Neural cell (in vitro differentiated cells): ENCODE measurements around the gene SH3YL1.

ENCODE experiments used
- EP300 ChIP-seq: fragments of 450-650 bp; conservative IDR thresholded peaks from 2 replicates; pipeline ENCODE4 v1.6.1; 2014; ENCODE audit warnings: antibody characterized with exemption, mild to moderate bottlenecking, moderate library complexity; ENCODE audit not compliant: poor library complexity, severe bottlenecking
- EZH2 ChIP-seq: fragments of 200-600, 300-800 bp; shearing (Covaris generic), sonication (generic); IDR thresholded peaks from 2 replicates; pipeline ENCODE4 v1.6.1; 2014; ENCODE audit warnings: antibody characterized with exemption, low read length, borderline replicate concordance, mild to moderate bottlenecking; ENCODE audit not compliant: insufficient read depth, poor library complexity, severe bottlenecking
- MXI1 ChIP-seq: fragments of 450-650 bp; conservative IDR thresholded peaks from 2 replicates; pipeline ENCODE4 v1.6.1; 2014; ENCODE audit warnings: antibody characterized with exemption, mild to moderate bottlenecking; ENCODE audit not compliant: poor library complexity, severe bottlenecking
- POLR2AphosphoS5 ChIP-seq: IDR thresholded peaks from 2 replicates; pipeline ENCODE4 v1.6.1; 2012
- RAD21 ChIP-seq: fragments of 450-650 bp; conservative IDR thresholded peaks from 2 replicates; pipeline ENCODE4 v1.6.1; 2014; ENCODE audit warnings: antibody characterized with exemption, mild to moderate bottlenecking, moderate library complexity
- SMC3 ChIP-seq: fragments of 450-650 bp; conservative IDR thresholded peaks from 2 replicates; pipeline ENCODE4 v1.6.1; 2014; ENCODE audit warnings: antibody characterized with exemption, mild to moderate bottlenecking, moderate library complexity; ENCODE audit not compliant: poor library complexity
- TAF1 ChIP-seq: IDR thresholded peaks from 2 replicates; pipeline ENCODE4 v1.6.1; 2012; ENCODE audit warnings: low read depth
- TF ChIP-seq, protein P1 (sequence below): fragments of 450-650 bp; IDR thresholded peaks from 2 replicates; pipeline ENCODE4 v1.5.1; 2014; ENCODE audit warnings: antibody characterized with exemption, mild to moderate bottlenecking, moderate library complexity; ENCODE audit not compliant: poor library complexity, severe bottlenecking
- TF ChIP-seq, protein P2 (sequence below): IDR thresholded peaks from 2 replicates; pipeline ENCODE4 v1.6.1; 2012; ENCODE audit warnings: borderline replicate concordance

DNA sequence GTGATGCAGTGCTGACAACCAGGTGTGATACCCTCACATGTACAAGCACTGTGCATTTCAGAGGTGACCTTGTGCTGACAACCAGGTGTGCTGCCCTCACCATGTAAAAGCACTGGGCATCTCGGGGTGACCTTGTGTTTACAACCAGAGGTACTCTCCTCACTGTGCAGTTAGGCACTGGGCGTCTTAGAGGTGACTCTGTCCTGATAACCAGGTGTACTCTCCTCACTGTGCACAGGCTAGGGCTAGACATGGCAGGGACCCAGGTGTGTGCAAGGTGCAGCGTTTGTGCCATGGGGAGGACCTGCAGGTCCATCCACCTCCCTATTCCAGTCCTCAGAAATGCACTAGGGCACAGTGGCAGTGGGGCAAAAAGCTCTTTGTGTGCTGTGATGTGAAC is 32.5 kb upstream of the SH3YL1 start:
- no peak for TF ChIP-seq TAF1
- TF ChIP-seq, protein P1, sequence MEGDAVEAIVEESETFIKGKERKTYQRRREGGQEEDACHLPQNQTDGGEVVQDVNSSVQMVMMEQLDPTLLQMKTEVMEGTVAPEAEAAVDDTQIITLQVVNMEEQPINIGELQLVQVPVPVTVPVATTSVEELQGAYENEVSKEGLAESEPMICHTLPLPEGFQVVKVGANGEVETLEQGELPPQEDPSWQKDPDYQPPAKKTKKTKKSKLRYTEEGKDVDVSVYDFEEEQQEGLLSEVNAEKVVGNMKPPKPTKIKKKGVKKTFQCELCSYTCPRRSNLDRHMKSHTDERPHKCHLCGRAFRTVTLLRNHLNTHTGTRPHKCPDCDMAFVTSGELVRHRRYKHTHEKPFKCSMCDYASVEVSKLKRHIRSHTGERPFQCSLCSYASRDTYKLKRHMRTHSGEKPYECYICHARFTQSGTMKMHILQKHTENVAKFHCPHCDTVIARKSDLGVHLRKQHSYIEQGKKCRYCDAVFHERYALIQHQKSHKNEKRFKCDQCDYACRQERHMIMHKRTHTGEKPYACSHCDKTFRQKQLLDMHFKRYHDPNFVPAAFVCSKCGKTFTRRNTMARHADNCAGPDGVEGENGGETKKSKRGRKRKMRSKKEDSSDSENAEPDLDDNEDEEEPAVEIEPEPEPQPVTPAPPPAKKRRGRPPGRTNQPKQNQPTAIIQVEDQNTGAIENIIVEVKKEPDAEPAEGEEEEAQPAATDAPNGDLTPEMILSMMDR, result no peak
- no peak for TF ChIP-seq EP300
- no peak for TF ChIP-seq MXI1
- no peak for TF ChIP-seq RAD21
- TF ChIP-seq POLR2AphosphoS5, result no peak
- TF ChIP-seq, protein P2, sequence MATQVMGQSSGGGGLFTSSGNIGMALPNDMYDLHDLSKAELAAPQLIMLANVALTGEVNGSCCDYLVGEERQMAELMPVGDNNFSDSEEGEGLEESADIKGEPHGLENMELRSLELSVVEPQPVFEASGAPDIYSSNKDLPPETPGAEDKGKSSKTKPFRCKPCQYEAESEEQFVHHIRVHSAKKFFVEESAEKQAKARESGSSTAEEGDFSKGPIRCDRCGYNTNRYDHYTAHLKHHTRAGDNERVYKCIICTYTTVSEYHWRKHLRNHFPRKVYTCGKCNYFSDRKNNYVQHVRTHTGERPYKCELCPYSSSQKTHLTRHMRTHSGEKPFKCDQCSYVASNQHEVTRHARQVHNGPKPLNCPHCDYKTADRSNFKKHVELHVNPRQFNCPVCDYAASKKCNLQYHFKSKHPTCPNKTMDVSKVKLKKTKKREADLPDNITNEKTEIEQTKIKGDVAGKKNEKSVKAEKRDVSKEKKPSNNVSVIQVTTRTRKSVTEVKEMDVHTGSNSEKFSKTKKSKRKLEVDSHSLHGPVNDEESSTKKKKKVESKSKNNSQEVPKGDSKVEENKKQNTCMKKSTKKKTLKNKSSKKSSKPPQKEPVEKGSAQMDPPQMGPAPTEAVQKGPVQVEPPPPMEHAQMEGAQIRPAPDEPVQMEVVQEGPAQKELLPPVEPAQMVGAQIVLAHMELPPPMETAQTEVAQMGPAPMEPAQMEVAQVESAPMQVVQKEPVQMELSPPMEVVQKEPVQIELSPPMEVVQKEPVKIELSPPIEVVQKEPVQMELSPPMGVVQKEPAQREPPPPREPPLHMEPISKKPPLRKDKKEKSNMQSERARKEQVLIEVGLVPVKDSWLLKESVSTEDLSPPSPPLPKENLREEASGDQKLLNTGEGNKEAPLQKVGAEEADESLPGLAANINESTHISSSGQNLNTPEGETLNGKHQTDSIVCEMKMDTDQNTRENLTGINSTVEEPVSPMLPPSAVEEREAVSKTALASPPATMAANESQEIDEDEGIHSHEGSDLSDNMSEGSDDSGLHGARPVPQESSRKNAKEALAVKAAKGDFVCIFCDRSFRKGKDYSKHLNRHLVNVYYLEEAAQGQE, result no peak
- TF ChIP-seq SMC3, result no peak
- TF ChIP-seq EZH2, result no peak
